ENCODE measurements around the gene TRNT1. TPM values are rescaled to one million over a fixed set of nuclear protein-coding genes. Genes with fewer than 3 reads are reported as not detected.

TRNT1 gene
- total RNA-seq, 2 experiments from 2014 or later = 33.4 to 33.6 TPM

- Mint-ChIP-seq H3K36me3 (ENCODE audit: low read depth) (no peaks in the 10 kb centered on the region), H3K4me3 (no peak overlapping the region), H3K27me3 (ENCODE audit: low read depth) (no peaks in the 10 kb centered on the region), H3K4me1 (ENCODE audit: low read depth) (peaks cover 20% of the 10 kb centered on the region), H3K9me3 (ENCODE audit: insufficient read depth) (no peaks in the 10 kb centered on the region), H3K27ac (no peak overlapping the region)
- ChIA-PET POLR2A (interaction anchor here (0.6 kb wide), 1 partner anchor 1626 kb away, joined by 3 read pairs; no protein-coding TSS in a partner anchor), CTCF (interaction anchor here (1.6 to 2.1 kb wide), 3 partner anchors 8 to 15 kb away, joined by 4 to 6 read pairs (median 5); no protein-coding TSS in a partner anchor)
- no peak for DNase-seq
- ATAC-seq = no peak
Observed at GRCh38 chr3:3189102-3189727, 62.5 kb downstream of the TRNT1 start.

GRCh38 chr3:3189961-3190360, 63.2 kb downstream of the TRNT1 start:
- H3K9me3 Mint-ChIP-seq (ENCODE audit: insufficient read depth) = no peaks in the 10 kb centered on the region
- H3K36me3 Mint-ChIP-seq (ENCODE audit: low read depth) = no peaks in the 10 kb centered on the region
- H3K27ac Mint-ChIP-seq = no peak overlapping the region
- ChIA-PET POLR2A (no interaction called here), CTCF (interaction anchor here (1.6 to 2.1 kb wide), 3 partner anchors 9 to 16 kb away, joined by 4 to 6 read pairs (median 5); no protein-coding TSS in a partner anchor)
- no peak overlapping the region for H3K4me3 Mint-ChIP-seq
- no peaks in the 10 kb centered on the region for H3K27me3 Mint-ChIP-seq (ENCODE audit: low read depth)
- ATAC-seq = no peak
- no peak for DNase-seq
- H3K4me1 Mint-ChIP-seq (ENCODE audit: low read depth) = peaks cover 25% of the 10 kb centered on the region

GRCh38 chr3:3191675-3192285, 65.0 kb downstream of the TRNT1 start:
- CTCF ChIA-PET = interaction anchor here (0.6 to 2.9 kb wide), 4 partner anchors 10 to 17 kb away, joined by 3 to 15 read pairs (median 6); partner anchors contain the start of gene CRBN
- DNase-seq (peak; percentile 32), ATAC-seq (peak; percentile 80)
- Mint-ChIP-seq H3K27ac (peak overlapping the region; percentile 73), H3K9me3 (ENCODE audit: insufficient read depth) (no peaks in the 10 kb centered on the region), H3K36me3 (ENCODE audit: low read depth) (no peaks in the 10 kb centered on the region), H3K4me1 (ENCODE audit: low read depth) (peaks cover 29% of the 10 kb centered on the region), H3K27me3 (ENCODE audit: low read depth) (no peaks in the 10 kb centered on the region), H3K4me3 (peak overlapping the region; percentile 4)
- POLR2A ChIA-PET = no interaction called here

GRCh38 chr3:3192286-3192675, 65.5 kb downstream of the TRNT1 start:
- Mint-ChIP-seq H3K4me1 (ENCODE audit: low read depth) (peaks cover 29% of the 10 kb centered on the region), H3K27ac (peak overlapping the region; percentile 73), H3K36me3 (ENCODE audit: low read depth) (no peaks in the 10 kb centered on the region), H3K9me3 (ENCODE audit: insufficient read depth) (no peaks in the 10 kb centered on the region), H3K27me3 (ENCODE audit: low read depth) (no peaks in the 10 kb centered on the region), H3K4me3 (peak overlapping the region; percentile 4)
- POLR2A ChIA-PET = interaction anchor here (1.1 kb wide), 1 partner anchor 13 kb away, joined by 5 read pairs; no protein-coding TSS in a partner anchor
- CTCF ChIA-PET = interaction anchor here (0.6 to 2.9 kb wide), 5 partner anchors 9 to 806 kb away, joined by 3 to 15 read pairs (median 6); partner anchors contain the start of gene CRBN
- ATAC-seq = peak; percentile 19
- DNase-seq = no peak

- H3K36me3 Mint-ChIP-seq (ENCODE audit: low read depth) = no peaks in the 10 kb centered on the region
- CTCF ChIA-PET = interaction anchor here (0.8 kb wide), 1 partner anchor 15 kb away, joined by 3 read pairs; no protein-coding TSS in a partner anchor
- H3K4me1 Mint-ChIP-seq (ENCODE audit: low read depth) = peaks cover 26% of the 10 kb centered on the region
- POLR2A ChIA-PET = no interaction called here
- ATAC-seq = no peak
- no peak overlapping the region for H3K27ac Mint-ChIP-seq
- H3K27me3 Mint-ChIP-seq (ENCODE audit: low read depth) = peaks cover 4% of the 10 kb centered on the region
- H3K9me3 Mint-ChIP-seq (ENCODE audit: insufficient read depth) = no peaks in the 10 kb centered on the region
- no peak for DNase-seq
- H3K4me3 Mint-ChIP-seq = no peak overlapping the region
Observed at GRCh38 chr3:3194861-3195260, 68.1 kb downstream of the TRNT1 start.

GRCh38 chr3:3196148-3196861, 69.6 kb downstream of the TRNT1 start:
- Mint-ChIP-seq H3K9me3 (ENCODE audit: insufficient read depth) (no peaks in the 10 kb centered on the region), H3K27ac (no peak overlapping the region), H3K27me3 (ENCODE audit: low read depth) (peaks cover 5% of the 10 kb centered on the region), H3K4me1 (ENCODE audit: low read depth) (peaks cover 30% of the 10 kb centered on the region), H3K36me3 (ENCODE audit: low read depth) (no peaks in the 10 kb centered on the region), H3K4me3 (no peak overlapping the region)
- DNase-seq (no peak), ATAC-seq (no peak)
- ChIA-PET POLR2A (no interaction called here), CTCF (interaction anchor here (0.6 to 1.7 kb wide), 4 partner anchors 22 to 1076 kb away, joined by 3 to 8 read pairs (median 3); no protein-coding TSS in a partner anchor)

Other genes starting within 250 kb of the TRNT1 start
- not detected for gene IL5RA, start 16.6 kb upstream of the TRNT1 start, total RNA-seq
- gene CRBN, start 52.8 kb downstream of the TRNT1 start, total RNA-seq = 10 to 100 TPM; 52.0 to 56.7 TPM